NCI-H345 (cell line): ENCODE data around the gene GDF15.

Source experiments
- DNase-seq: peaks from one replicate; lab custom pipeline; 2025; lab: John Stamatoyannopoulos, UW

GDF15 gene

GRCh38 chr19:18419195-18419698 lies 33.3 kb downstream of the GDF15 start, which contains the start of gene SSBP4:
Gene SSBP4 (plus strand): TSS chr19:18419398. CDS start chr19:18419649, 251 bp downstream.
- DNase-seq, result peak; percentile 71

- DNase-seq, result no peak
Observed at GRCh38 chr19:18419699-18420460, 33.9 kb downstream of the GDF15 start.

GRCh38 chr19:18420930-18421329 lies 35.0 kb downstream of the GDF15 start:
- no peak for DNase-seq

GRCh38 chr19:18421371-18421959 lies 35.5 kb downstream of the GDF15 start:
- no peak for DNase-seq

GRCh38 chr19:18422530-18423191 lies 36.7 kb downstream of the GDF15 start:
- DNase-seq, result no peak

- no peak for DNase-seq
Observed at GRCh38 chr19:18423258-18424020, 37.5 kb downstream of the GDF15 start.

GRCh38 chr19:18424122-18424889 lies 38.3 kb downstream of the GDF15 start:
- no peak for DNase-seq

GRCh38 chr19:18424890-18425514 lies 39.0 kb downstream of the GDF15 start:
- DNase-seq, result no peak

- no peak for DNase-seq
Observed at GRCh38 chr19:18425515-18426415, 39.8 kb downstream of the GDF15 start.

- no peak for DNase-seq
Observed at GRCh38 chr19:18426416-18426767, 40.4 kb downstream of the GDF15 start.

- no peak for DNase-seq
Observed at GRCh38 chr19:18427080-18427742, 41.3 kb downstream of the GDF15 start.

- no peak for DNase-seq
Observed at GRCh38 chr19:18427743-18428113, 41.8 kb downstream of the GDF15 start.

GRCh38 chr19:18428173-18428786 lies 42.3 kb downstream of the GDF15 start:
- DNase-seq, result no peak

- peak; percentile 87 for DNase-seq
Observed at GRCh38 chr19:18428787-18429674, 43.1 kb downstream of the GDF15 start.

- DNase-seq, result no peak
Observed at GRCh38 chr19:18429717-18430416, 43.9 kb downstream of the GDF15 start.

GRCh38 chr19:18430417-18431144 lies 44.6 kb downstream of the GDF15 start:
- no peak for DNase-seq
